ENCODE data around the gene NLK. TPM values are rescaled to one million over a fixed set of nuclear protein-coding genes. Genes with fewer than 3 reads are reported as not detected.

The NLK gene
- total RNA-seq, 1 experiment from 2014 or later, result 28.0 TPM

DNA sequence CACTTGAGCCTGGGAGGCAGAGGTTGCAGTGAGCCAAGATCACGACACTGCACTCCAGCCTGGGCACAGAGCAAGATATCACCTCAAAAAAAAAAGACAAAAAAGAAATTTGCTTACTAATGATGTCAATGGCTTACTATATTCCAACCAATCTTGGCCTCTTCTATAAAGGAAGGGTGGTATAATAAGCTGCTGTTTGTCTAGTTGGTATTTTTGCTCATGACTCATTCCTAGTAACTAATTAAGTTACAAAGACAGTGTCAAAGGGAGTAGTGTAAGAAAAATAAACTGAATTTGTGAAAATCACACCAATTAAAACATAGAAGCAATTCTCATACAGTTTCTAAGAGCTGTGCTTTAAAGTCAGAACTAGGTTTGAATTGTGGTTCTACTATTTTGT lies 82.5 kb downstream of the NLK start:
- no peaks in the 10 kb centered on the region for H3K9me3 ChIP-seq (ENCODE audit: control insufficient read depth, insufficient read depth, low read depth, low read length)
- no peak overlapping the region for H3K27ac ChIP-seq (ENCODE audit: low read length)
- in situ Hi-C loops (cut with HindIII; ENCODE audit: low pct_unique_long_range_greater_than_20kb, low sequenced_read_pairs), result no loop called here
- H3K27me3 ChIP-seq (ENCODE audit: control insufficient read depth, insufficient read depth, low read length), result no peaks in the 10 kb centered on the region
- H3K4me3 ChIP-seq (ENCODE audit: low read depth in 2 of 2, low read length in 2 of 2), result no peak overlapping the region
- no TSS peak for BruUV-seq (replicated peaks)
- TF ChIP-seq POLR2AphosphoS5 (IDR thresholded peaks at IDR 0.05; ENCODE audit: low read depth, low read length) (no peak), SIN3A (IDR thresholded peaks at IDR 0.05; ENCODE audit: borderline replicate concordance, insufficient read depth, low read depth, low read length) (no peak), TCF7L2 (IDR thresholded peaks at IDR 0.05; ENCODE audit: low read depth, low read length) (no peak)
- TF ChIP-seq, protein P1, sequence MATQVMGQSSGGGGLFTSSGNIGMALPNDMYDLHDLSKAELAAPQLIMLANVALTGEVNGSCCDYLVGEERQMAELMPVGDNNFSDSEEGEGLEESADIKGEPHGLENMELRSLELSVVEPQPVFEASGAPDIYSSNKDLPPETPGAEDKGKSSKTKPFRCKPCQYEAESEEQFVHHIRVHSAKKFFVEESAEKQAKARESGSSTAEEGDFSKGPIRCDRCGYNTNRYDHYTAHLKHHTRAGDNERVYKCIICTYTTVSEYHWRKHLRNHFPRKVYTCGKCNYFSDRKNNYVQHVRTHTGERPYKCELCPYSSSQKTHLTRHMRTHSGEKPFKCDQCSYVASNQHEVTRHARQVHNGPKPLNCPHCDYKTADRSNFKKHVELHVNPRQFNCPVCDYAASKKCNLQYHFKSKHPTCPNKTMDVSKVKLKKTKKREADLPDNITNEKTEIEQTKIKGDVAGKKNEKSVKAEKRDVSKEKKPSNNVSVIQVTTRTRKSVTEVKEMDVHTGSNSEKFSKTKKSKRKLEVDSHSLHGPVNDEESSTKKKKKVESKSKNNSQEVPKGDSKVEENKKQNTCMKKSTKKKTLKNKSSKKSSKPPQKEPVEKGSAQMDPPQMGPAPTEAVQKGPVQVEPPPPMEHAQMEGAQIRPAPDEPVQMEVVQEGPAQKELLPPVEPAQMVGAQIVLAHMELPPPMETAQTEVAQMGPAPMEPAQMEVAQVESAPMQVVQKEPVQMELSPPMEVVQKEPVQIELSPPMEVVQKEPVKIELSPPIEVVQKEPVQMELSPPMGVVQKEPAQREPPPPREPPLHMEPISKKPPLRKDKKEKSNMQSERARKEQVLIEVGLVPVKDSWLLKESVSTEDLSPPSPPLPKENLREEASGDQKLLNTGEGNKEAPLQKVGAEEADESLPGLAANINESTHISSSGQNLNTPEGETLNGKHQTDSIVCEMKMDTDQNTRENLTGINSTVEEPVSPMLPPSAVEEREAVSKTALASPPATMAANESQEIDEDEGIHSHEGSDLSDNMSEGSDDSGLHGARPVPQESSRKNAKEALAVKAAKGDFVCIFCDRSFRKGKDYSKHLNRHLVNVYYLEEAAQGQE (IDR thresholded peaks at IDR 0.05; ENCODE audit: insufficient read depth in 1 of 2, low read depth in 2 of 2, low read length in 1 of 2), result no peak
- TF ChIP-seq, protein P2, sequence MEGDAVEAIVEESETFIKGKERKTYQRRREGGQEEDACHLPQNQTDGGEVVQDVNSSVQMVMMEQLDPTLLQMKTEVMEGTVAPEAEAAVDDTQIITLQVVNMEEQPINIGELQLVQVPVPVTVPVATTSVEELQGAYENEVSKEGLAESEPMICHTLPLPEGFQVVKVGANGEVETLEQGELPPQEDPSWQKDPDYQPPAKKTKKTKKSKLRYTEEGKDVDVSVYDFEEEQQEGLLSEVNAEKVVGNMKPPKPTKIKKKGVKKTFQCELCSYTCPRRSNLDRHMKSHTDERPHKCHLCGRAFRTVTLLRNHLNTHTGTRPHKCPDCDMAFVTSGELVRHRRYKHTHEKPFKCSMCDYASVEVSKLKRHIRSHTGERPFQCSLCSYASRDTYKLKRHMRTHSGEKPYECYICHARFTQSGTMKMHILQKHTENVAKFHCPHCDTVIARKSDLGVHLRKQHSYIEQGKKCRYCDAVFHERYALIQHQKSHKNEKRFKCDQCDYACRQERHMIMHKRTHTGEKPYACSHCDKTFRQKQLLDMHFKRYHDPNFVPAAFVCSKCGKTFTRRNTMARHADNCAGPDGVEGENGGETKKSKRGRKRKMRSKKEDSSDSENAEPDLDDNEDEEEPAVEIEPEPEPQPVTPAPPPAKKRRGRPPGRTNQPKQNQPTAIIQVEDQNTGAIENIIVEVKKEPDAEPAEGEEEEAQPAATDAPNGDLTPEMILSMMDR (IDR thresholded peaks at IDR 0.05), result no peak
- DNase-seq (ENCODE audit: low read depth, low spot score) (no peak), ATAC-seq (no peak)
- no peaks in the 10 kb centered on the region for H3K4me1 ChIP-seq (ENCODE audit: control insufficient read depth, insufficient read depth, low read length)
- ChIA-PET POLR2A (interaction anchor here (0.7 kb wide), 1 partner anchor 9 kb away, joined by 3 read pairs; no protein-coding TSS in a partner anchor), CTCF (no interaction called here)
- H3K36me3 ChIP-seq (ENCODE audit: control insufficient read depth, insufficient read depth, low read length), result no peaks in the 10 kb centered on the region
- intact Hi-C loops (cut with micrococcal nuclease; ENCODE audit: unreplicated experiment), result no loop called here

DNA sequence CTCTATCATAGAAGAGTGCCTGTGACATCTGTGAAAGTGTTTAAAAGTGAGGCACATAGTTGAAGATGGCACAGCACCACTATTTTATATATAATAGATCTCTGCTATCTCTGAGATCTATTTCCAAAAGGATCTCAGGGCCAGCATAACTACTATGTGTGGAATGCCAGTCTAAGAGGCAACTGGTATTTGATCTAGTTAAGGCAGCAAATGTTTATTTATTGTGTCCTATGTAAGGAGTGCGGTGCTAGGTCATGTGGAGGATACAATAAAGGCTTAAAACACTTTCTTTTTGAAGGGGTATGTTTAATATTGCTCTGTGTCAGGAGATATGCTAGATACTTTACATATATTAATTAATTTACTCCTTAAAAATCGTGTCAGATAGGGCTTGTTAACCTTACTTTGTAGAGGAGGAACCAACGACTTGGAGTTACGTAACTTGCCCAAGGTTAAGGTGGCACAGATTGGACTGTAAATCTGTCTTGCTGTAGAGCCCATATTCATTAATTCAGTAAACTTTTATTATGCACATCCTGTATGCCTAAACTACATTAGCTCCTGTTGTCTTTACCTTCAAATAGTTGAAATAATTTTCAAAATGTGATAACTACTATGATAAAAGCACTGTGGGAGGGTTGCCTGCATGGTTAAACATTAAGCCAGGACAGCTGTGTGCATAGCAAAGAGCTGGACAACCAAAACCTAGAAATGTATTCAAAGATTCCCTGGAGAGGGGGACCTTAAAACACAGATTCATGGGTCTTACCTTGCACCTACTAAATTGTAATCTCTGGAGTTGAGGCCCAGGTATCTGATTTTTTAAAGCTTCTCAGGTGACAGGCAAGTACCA lies 83.3 kb downstream of the NLK start:
- intact Hi-C loops (cut with micrococcal nuclease; ENCODE audit: unreplicated experiment) (no loop called here), in situ Hi-C loops (cut with HindIII; ENCODE audit: low pct_unique_long_range_greater_than_20kb, low sequenced_read_pairs) (no loop called here)

More for the DNA sequence above, 83.3 kb downstream of the NLK start:
- ATAC-seq, result no peak
- Histone ChIP-seq H3K4me1 (ENCODE audit: control insufficient read depth, insufficient read depth, low read length) (no peaks in the 10 kb centered on the region), H3K36me3 (ENCODE audit: control insufficient read depth, insufficient read depth, low read length) (no peaks in the 10 kb centered on the region), H3K27me3 (ENCODE audit: control insufficient read depth, insufficient read depth, low read length) (no peaks in the 10 kb centered on the region), H3K4me3 (ENCODE audit: low read depth in 2 of 2, low read length in 2 of 2) (no peak overlapping the region), H3K9me3 (ENCODE audit: control insufficient read depth, insufficient read depth, low read depth, low read length) (no peaks in the 10 kb centered on the region), H3K27ac (ENCODE audit: low read length) (no peak overlapping the region)
- no peak for TF ChIP-seq SIN3A (IDR thresholded peaks at IDR 0.05; ENCODE audit: borderline replicate concordance, insufficient read depth, low read depth, low read length)
- TF ChIP-seq POLR2AphosphoS5 (IDR thresholded peaks at IDR 0.05; ENCODE audit: low read depth, low read length), result no peak
- no peak for TF ChIP-seq TCF7L2 (IDR thresholded peaks at IDR 0.05; ENCODE audit: low read depth, low read length)
- TF ChIP-seq, protein P2 (IDR thresholded peaks at IDR 0.05), result no peak
- TF ChIP-seq, protein P1 (IDR thresholded peaks at IDR 0.05; ENCODE audit: insufficient read depth in 1 of 2, low read depth in 2 of 2, low read length in 1 of 2), result no peak
- POLR2A ChIA-PET, result interaction anchor here (0.7 kb wide), 1 partner anchor 8 kb away, joined by 3 read pairs; no protein-coding TSS in a partner anchor
- no peak for DNase-seq (ENCODE audit: low read depth, low spot score)
- BruUV-seq (replicated peaks), result no TSS peak
- CTCF ChIA-PET, result no interaction called here
